Sciatic nerve (tissue), 2 donors: Measurements from ENCODE around the gene PIP4K2A. TPM values are rescaled to one million over a fixed set of nuclear protein-coding genes. Genes with fewer than 3 reads are reported as not detected.
"Not testable (repeated sequence)": the region's sequence is repeated elsewhere in the genome, so short reads cannot be mapped to it uniquely, and the experiment has no call there.

Experiments used
- ATAC-seq: fragments of 200-7000 bp; cut with Tn5 transposase; one replicate; pipeline ENCODE4 v1.9.1; 2020; ENCODE audit warnings: mild to moderate bottlenecking, moderate library complexity
- DNase-seq: peaks from one replicate; pipeline ENCODE4 v3.0.0-alpha.2; 2020; ENCODE audit warnings: low spot score
- intact Hi-C: fragments of 100-400 bp; cut with DNase I; formaldehyde crosslinking; loops from one replicate; pipeline ENCODE4 v1.14.2; 2022
- total RNA-seq: library from RNA; stranded (reverse); fragmentation: NEBNext Ultra II Directional; extraction: Animal tissue kit (Norgen Biotek cat#: 25700); gene quantifications from one replicate; pipeline ENCODE4 v1.2.1, GENCODE V29; 2021
- donor health status: DM: no; HTN: no; CAD: no.
- donor health status: DM: no; HTN: no; CAD: no.

The PIP4K2A gene
- total RNA-seq, 1 donor from 2014 or later: 64.2 TPM

DNA sequence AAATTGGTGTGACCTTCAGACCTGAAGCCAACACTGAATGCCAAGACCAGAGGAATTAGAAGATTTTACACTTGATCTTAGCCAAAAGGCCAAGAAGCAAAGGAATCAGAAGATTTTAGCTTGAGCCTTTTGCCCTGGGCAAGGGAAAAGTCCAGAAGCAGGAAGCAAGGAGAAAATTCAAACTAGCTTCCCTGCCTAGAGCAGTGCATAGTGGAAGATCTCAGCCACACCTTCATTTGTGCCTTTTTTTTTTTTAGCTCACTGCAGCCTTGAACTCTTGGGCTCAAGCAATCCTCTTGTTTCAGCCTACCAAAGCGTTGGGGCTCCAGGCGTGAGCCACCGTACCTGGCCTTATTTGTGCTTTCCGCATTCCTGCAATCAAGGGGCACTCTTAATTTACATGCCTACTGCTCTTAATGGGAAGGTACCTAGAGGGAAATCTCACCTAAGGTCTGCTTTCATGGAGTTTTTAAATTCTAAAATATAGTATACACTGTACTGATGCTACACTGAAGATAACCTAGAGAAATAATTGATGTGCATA is 8.3 kb upstream of the PIP4K2A start:
- intact Hi-C loops: no loop called here
- DNase-seq (no peak), ATAC-seq (no peak)

DNA sequence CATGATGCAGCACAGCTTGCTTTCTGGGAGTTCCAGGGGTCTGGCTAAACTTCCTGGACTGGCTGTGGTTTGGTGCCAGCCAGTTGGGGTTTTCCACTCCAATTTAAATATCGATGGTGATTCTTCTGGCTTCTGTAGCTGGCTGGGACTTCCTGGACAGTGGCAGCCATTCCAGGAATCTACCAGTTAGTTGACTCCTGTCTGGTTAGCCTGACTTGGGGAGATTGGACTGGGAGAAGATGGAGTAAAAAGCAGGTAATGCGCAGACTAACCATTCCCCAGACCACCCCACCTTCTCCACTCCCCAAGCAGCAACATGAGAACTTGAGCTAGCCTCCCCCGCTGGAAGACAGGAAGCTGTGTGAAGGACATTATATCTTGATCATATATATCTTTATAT is 6.3 kb upstream of the PIP4K2A start:
- DNase-seq (no peak), ATAC-seq (no peak)
- intact Hi-C loops: no loop called here

DNA sequence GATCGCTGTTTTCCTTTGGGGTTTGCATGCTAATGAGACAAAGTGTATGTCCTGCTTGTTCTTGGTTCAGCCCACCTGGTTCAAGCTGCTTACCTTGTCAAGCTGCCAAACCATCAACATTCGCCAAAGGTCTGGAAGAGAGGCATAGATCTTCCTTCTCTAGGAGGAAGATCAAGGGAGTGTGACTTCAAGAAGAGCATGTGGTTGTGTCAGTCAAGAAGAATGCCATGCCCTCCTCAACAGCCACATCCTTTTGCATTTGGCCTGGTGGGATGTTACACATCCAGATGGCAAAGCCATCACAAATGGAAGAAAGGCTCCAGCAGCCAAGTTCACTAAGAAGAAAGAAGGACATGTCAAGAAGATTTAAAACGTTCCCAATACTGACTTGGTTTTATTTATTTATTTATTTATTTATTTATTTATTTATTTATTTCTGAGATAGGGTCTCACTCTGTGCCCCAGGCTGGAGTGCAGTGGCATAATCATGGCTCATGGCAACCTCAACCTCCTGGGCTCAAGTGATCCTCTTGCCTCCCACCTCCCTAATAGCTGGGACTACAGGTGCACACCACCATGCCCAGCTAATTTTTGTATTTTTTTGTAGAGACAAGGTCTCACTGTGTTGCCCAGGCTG is 5.1 kb upstream of the PIP4K2A start:
- intact Hi-C loops: no loop called here
- ATAC-seq (no peak), DNase-seq (no peak)

DNA sequence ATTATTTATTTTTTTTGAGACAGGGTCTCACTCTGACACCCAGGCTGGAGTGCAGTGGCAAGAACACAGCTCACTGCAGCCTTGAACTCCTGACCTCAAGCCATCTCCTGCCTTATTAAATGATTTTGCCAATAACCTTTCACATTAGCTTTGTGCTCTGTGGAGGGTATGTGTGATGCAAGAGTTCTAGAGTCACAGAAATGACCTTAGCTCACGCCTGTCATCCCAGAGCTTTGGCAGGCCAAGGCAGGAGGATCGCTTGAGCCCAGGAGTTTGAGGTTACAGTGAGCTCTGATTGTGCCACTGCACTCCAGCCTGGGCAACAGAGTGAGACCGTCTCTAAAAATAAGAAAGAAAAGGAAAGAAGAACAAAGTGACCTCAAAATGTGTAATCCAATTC is 4.3 kb upstream of the PIP4K2A start:
- intact Hi-C loops, DNase-seq, ATAC-seq: not testable (repeated sequence)

DNA sequence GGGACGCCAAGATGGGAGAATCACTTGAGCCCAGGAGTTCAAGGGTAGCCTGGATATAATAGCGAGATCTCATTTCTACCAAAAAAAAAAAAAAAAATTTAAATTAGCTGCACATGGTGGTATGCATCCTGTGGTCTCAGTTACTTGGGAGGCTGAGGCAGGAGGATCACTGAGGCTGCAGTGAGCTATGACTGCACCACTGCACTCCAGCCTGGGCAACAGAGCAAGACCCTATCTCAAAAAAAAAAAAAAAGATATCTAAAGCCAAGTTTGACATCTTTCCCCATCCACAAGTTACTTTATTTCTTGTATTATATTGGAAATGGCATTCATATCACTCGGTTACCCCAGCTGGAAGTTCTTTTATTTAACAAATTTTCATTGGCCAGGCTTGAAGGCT is 3.4 kb upstream of the PIP4K2A start:
- DNase-seq: no peak
- intact Hi-C loops: no loop called here
- no peak for ATAC-seq

DNA sequence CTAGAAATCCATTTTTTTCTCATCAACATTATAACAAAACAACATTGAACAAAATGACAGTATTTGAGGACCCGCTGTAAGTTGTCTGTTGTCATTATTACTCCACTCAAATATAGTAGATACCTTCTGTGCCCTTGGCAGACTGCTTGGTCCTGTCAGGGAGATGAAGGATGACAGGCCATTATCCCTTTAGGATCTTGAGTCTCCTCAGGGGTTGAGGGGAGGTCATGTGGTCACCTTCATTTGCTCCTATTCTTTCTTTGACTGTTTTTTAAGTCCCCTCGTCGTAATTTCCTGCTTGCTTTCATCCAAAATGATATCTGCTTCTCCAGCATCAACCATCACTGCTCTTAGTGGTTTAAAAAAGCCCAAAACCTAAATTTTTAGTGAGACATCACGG is 2.6 kb upstream of the PIP4K2A start:
- DNase-seq (no peak), ATAC-seq (no peak)
- intact Hi-C loops: no loop called here

DNA sequence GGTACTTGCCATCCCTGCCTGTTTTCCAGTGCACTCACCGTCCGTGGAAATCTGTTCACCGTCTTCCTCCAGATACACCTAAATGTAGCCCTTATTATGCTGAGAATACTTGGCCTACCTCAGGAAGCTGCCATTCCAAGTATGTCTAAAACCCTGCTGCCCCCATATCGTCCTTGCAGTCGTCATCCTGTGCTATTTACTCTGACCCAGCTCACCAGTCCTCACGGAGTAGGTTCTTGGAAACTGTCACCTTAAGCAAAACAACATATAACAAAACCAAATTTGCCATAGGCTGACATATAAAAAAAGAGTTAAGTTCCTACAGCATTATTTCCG is 880 bp upstream of the PIP4K2A start:
- ATAC-seq (no peak), DNase-seq (no peak)
- intact Hi-C loops: no loop called here

DNA sequence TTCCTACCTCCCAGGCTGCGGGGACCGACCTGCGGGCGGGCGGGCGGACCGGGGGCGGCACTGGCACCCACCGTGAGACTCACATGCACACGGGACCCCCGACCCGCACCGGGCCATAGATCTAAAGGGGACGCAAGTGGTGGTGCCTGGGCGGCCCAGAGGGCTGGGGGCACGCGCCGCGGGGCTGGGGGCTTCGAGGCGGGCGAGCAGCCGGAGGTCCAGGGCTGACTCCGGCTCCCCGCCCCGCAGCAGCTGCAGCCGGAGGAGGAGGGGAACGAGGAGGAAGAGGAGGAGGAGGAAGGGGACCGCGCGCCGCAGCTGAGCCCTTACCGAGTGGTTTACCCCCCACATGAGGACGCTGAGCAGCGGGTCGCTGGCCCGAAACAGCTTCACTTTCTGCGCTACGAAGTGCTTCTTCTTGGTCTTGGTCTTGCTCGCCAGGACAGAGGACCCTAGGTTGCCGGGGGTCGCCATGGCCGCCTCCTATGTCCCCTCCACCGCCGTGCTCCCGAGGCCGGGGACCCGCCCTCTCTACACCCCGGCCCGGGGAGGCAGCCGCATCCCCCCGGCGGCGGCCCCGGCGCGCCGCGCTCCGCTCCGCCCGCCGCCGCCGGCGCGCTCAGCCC is 412 bp downstream of the PIP4K2A start:
- intact Hi-C loops: no loop called here
- ATAC-seq: peak; percentile 7
- DNase-seq: peak; percentile 65

DNA sequence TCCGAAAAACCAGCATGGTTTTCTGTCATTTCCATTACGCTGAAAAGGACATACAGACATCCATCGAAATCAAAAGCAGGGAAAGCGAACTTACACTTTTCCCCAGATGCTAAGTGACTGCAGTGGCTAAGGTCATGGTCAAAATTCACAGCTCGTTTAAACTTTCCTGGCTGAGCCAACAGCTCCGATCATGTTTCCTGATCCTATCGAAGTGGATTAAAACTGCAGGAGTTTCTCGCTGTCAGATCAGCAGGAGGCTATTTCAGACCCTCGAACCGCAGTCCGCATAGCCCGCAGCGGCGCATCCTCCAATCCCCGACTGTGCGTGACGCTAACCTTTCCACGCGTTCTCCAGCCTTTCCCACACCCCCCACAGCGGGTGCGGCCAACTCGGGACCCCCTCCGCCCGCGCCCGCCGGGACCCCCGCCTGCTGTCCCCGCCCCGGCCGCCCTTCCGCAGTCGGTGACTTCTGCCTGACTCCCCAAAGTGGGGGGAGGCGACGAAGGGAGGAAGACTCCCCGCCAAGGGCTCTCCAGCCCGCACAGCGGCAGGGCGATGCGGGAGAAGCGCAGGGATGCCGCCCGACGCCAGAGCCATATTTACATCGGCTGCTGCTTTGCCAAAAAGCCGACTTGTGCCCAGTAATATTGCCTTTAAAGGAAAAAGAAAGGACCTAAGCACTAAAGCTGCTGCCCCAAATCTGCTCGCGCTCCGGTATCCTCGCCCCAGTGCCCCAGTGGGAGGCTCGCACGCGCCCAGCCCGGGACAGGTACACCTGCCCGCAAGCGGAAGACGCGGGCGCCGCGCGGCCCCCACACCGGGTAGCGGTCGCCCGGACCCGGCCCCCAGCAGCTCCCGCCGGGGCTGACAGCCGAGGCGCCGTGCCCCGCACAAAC is 1.2 kb downstream of the PIP4K2A start:
- intact Hi-C loops: no loop called here
- ATAC-seq: peak; percentile 31
- peak; percentile 65 for DNase-seq

DNA sequence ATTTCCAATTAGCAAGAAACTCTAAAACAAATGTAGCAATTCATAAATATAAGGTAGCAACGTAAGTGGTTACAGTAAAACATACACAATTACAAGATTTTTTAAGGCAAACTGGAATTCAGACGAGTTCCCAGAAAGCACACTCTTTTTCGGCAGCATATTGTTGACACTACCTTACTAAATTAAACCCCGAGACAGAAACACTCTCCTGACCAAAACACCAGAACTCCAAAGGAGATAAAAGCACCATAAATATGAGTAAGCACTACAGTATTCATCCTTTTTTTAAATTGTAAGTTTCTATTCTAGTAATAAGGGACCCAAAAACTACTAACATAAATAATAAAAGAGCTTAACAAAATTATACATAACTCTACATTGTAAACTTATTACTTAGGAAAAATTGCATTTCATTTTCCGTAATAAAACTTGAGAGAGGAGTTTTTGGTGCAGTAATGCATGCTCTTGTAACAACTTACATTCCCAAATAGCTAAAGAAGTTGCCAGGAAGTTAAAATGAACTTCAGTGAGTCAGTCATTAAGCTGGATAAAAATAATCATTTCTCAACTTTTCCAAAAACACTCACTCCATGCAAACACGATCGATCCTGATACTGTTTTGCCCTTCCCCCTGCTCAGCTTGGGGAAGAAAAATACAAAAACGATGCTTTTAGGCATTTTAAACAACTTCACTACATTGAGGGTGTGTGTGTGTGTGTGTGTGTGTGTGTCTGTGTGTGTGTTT is 2.0 kb downstream of the PIP4K2A start:
- ATAC-seq: no peak

DNA sequence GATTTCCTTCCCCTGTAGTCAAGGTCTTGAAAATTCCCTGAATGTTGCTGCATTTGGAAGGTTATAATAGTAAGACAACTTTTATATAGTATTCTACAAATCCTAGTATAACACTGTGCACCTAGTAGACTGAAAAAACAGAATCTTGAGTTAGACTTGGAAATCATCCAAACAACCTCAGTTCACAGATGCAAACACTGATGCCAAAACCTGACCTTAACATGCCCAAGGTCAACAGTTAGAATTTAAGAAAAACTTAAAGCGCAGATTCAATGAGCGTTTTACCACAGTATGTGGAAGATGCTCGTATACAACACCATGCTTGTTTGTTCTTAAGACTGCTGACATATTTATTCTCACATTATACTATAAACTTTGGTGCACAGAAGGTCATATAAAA is 3.0 kb downstream of the PIP4K2A start:
- intact Hi-C loops: no loop called here
- DNase-seq (no peak), ATAC-seq (no peak)

More for the DNA sequence above, 2.0 kb downstream of the PIP4K2A start:
- no peak for DNase-seq
- intact Hi-C loops: no loop called here

DNA sequence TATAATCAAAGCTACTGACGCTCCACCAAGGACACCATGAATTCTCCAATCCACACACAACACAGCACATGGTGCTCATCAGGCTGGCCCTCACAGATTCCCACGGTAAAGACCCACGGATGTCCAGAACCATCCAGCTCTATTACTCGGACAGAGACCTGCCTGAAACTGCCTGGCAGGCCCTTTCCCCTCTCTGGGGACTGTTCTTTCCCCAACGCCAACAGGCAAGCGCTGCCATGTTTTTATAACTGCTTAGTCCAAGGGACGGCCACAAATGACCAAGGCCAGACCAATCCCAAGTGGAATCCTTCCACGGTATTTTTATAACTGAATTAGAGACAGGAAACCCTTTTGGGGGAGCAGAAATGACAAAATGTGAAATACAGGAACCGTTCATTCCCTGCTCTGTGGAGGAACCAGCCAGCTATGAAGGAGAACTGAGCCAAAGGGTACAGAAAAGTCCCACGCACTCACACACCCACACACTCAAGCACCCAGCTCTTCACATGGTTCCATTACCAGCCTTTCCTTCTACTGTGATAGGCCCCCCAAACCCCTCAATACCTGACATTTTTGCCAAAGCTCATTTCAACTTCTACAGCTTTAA is 4.1 kb downstream of the PIP4K2A start:
- DNase-seq (no peak), ATAC-seq (no peak)
- intact Hi-C loops: no loop called here

DNA sequence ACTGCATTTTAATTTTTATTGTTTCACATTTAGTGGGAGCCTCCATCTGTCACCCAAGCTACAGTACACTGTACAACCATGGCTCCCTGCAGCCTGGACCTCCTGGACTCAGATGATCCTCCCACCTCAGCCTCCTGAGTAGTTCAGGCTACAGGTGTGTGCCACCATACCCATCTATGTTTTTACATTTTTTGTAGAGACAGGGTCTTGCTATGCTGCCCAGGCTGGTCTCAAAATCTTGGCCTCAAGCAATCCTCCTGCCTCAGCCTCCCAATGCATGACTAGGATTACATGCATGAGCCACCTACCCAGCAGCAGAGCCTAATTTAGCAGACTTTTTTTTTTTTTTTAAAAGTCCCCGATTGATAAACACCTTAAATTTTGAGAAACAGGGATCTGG is 5.6 kb downstream of the PIP4K2A start:
- DNase-seq: no peak
- no peak for ATAC-seq
- intact Hi-C loops: no loop called here

DNA sequence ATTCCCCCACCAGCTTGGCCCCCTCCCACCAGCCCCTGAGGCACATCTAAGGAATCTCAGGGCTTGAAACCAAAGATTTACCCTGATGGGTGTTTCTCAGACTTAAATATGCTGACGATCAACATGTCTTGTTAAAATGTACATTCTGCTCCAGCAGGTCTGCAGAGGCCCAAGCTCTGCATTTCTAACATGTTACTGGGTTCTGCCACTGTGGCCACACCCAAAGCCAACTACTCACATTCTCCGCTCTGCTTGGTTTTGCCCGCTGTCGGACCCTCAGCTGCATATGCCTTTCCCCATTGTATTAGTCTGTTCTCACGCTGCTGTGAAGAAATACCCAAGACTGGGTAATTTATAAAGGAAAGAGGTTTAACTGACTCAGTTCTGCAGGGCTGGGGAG is 8.9 kb downstream of the PIP4K2A start:
- intact Hi-C loops: no loop called here
- no peak for ATAC-seq

DNA sequence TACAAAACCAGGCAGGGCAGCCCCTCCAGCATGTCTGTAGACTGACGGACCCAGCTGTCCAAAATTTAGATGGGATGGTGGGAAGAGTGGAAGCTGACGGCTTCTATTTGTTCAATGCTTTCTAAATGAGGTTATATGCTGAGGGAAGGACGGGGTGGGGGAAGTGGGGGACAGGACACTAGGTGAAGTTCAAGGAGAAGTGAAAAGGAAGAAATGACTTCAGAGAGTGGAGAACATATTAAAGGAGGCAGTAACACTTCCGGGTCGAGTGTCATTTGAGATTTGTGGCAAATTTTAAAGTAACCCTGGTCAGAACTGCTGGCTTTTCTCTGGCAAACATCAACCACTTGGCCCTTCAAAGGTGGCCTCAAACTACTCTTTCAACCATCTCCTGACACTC is 9.4 kb downstream of the PIP4K2A start:
- intact Hi-C loops: no loop called here
- DNase-seq: no peak
- ATAC-seq: no peak

More for the DNA sequence above, 8.9 kb downstream of the PIP4K2A start:
- DNase-seq: no peak

DNA sequence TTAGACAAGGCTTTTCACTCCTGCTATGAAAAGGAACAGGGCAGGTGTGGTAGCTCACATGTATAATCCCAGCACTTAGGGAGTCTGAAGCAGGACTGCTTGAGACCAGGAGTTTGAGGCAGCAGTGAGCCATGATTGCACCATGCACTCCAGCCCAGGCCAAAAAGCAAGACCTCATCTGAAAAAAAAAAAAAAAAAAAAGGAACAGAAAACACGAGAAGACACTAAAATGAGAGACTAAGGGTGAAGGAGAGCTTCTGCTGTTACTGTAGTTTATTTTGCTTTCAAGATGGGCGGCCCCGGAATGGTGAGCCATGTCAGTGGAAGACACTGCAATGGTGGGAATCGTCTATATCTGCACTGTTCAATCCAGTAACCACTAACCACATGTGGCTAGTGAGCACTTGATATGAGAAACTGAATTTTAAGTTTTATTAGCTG is 9.9 kb downstream of the PIP4K2A start:
- ATAC-seq: peak; percentile 39
- intact Hi-C loops: no loop called here
- DNase-seq: no peak

DNA sequence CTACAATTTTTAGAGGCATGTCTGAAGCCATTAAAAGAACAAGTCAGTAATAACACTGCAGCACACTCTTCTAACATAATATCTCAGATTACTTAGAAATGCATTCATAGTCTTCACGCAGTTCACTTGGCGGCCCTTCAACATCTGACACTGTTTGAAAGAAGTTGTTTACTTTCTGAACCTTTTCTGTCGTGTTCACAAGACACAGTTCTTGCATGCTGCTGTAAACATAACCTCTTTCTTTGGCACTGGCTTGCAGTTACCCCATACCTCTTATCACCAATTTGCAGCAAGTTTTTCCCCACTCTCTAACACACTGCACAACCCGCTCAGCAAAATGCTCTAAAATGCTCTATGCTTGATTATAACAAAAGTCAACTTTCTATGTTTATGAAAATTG is 12.0 kb downstream of the PIP4K2A start:
- DNase-seq: no peak
- intact Hi-C loops: no loop called here
- no peak for ATAC-seq

DNA sequence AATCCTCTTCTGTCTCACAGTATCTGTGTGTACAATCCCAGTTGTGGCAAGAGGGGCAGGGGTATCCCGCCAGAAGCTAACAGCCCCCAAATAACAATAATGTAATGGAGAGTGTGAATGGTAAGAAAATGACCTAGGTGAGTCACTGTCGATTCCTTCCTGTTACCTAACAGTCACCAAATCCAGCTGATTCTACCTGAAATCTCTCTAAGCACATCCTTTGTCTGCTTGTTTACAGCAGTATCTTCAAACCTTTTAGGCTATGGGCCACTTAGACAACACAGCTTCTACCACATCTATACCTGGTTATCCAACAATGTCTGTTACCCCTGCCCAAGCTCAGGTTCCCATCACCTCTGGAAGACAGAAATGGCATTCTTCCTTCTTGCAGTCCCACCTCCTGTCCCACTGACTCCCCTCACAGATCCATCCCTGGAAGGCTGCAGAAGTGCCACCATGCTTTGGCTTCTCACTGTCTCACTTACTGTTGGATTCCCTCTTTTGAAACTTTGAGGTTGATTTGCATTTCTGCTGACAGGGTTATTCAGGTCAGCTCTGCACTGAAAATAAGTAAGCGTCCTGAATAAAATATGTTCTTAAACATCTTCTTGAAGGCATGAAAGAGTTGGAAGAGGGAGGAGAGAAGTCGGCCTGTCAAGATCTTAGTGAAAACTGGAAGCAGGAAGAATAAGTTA is 13.1 kb downstream of the PIP4K2A start:
- intact Hi-C loops: no loop called here
- ATAC-seq (no peak), DNase-seq (no peak)
